HepG2 (cell line): ENCODE data around the gene MBD4. TPM values are rescaled to one million over a fixed set of nuclear protein-coding genes. Genes with fewer than 3 reads are reported as not detected.

Experiments used
- ATF6 ChIP-seq: sonication (generic); formaldehyde crosslinking; conservative IDR thresholded peaks from 2 replicates; pipeline ENCODE4 v1.4.0; 2020; ENCODE audit warnings: missing genetic modification reagents
- EHMT2 ChIP-seq: fragments of 200-600 bp; sonication (generic); IDR thresholded peaks from 2 replicates; pipeline ENCODE4 v1.7.0; 2017; ENCODE audit warnings: antibody characterized with exemption, low read depth, low read length, borderline replicate concordance
- HOMEZ ChIP-seq: IDR thresholded peaks from 2 replicates; pipeline ENCODE4 v1.6.1; 2016; ENCODE audit warnings: low read depth
- HOXA9 ChIP-seq: sonication (generic); formaldehyde crosslinking; IDR thresholded peaks from 2 replicates; pipeline ENCODE4 v1.8.1; 2022; ENCODE audit warnings: missing genetic modification reagents, mild to moderate bottlenecking, moderate library complexity, borderline replicate concordance
- RAD21 ChIP-seq: fragments of 450-650 bp; formaldehyde crosslinking; IDR thresholded peaks from 2 replicates; pipeline ENCODE4 v1.5.0; 2020; ENCODE audit warnings: mild to moderate bottlenecking
- RFX5 ChIP-seq: IDR thresholded peaks from 2 replicates; pipeline ENCODE4 v1.6.1; 2011; ENCODE audit warnings: low read depth, low read length, improper control_type of control experiment
- SNAPC4 ChIP-seq: sonication (generic); formaldehyde crosslinking; IDR thresholded peaks from 2 replicates; pipeline ENCODE4 v1.4.0; 2020; ENCODE audit warnings: mild to moderate bottlenecking, missing genetic modification reagents
- SRSF1 ChIP-seq: fragments of 200-400 bp; formaldehyde crosslinking; optimal IDR thresholded peaks from 2 replicates; pipeline ENCODE3; 2017; ENCODE audit warnings: mild to moderate bottlenecking, low read depth, low read length, moderate library complexity
- U2AF2 ChIP-seq: fragments of 200-400 bp; formaldehyde crosslinking; IDR thresholded peaks from 2 replicates; pipeline ENCODE4 v1.6.1; 2017; ENCODE audit warnings: low read depth, mild to moderate bottlenecking, low read length
- ZFP90 ChIP-seq: sonication (generic); formaldehyde crosslinking; IDR thresholded peaks from 2 replicates; pipeline ENCODE4 v1.8.0; 2022; ENCODE audit warnings: missing genetic modification reagents, mild to moderate bottlenecking, inconsistent platforms, borderline replicate concordance
- ZNF44 ChIP-seq: sonication (generic); formaldehyde crosslinking; IDR thresholded peaks from 2 replicates; pipeline ENCODE4 v1.5.1; 2020; ENCODE audit warnings: mild to moderate bottlenecking, missing genetic modification reagents
- ZNF564 ChIP-seq: sonication (generic); formaldehyde crosslinking; IDR thresholded peaks from 2 replicates; pipeline ENCODE4 v1.8.1; 2023; ENCODE audit warnings: mild to moderate bottlenecking, missing genetic modification reagents
- ZNF569 ChIP-seq: sonication (generic); formaldehyde crosslinking; IDR thresholded peaks from 2 replicates; pipeline ENCODE4 v1.5.0; 2020; ENCODE audit warnings: mild to moderate bottlenecking, missing genetic modification reagents, moderate library complexity, borderline replicate concordance
- ZNF609 ChIP-seq: sonication (generic); formaldehyde crosslinking; IDR thresholded peaks from 2 replicates; pipeline ENCODE4 v1.4.0; 2020; ENCODE audit warnings: mild to moderate bottlenecking, missing genetic modification reagents, borderline replicate concordance
- polyA plus RNA-seq, 8 experiments: library from polyadenylated mRNA; depleted of rRNA in 3 of 8; stranded (reverse) in 7 of 8; unstranded in 1 of 8; fragments of >200 nt; fragmentation: Illumina TruSeq in 4 of 8; extraction: Trizol in 4 of 8; gene quantifications; 2 replicates each; pipeline versions ENCODE4 v1.2.1 to v1.2.3, GENCODE V29; 2011 to 2016; ENCODE audit warnings: low read depth in 4 of 8, missing spikeins in 1 of 8, mixed read lengths in 1 of 8; ENCODE audit not compliant: insufficient read depth in 1 of 8
- total RNA-seq, 5 experiments: library from RNA; depleted of rRNA; stranded (reverse); fragments of >200 nt; fragmentation: Illumina TruSeq; extraction: Trizol; gene quantifications; 2 replicates each; pipeline ENCODE4 v1.2.3, GENCODE V29; 2016; ENCODE audit warnings: low read depth in 1 of 5

MBD4 gene
- total and polyA plus RNA-seq, 2 of the 13 experiments (the other 11 are each of a cell fraction or from before 2014, with no cell fraction given), result 14.9 to 25.3 TPM

- TF ChIP-seq SRSF1, result peak; percentile 68
- TF ChIP-seq ZNF44 (CRISPR knock-in tag), result peak; percentile 69; the same call in 1 of the 2 replicates
- peak; percentile 61; the same call in 1 of the 2 replicates for TF ChIP-seq RFX5
- no peak for TF ChIP-seq ZNF564 (CRISPR knock-in tag)
- TF ChIP-seq ZFP90 (CRISPR knock-in tag), result no peak; the same call in 1 of the 2 replicates
- TF ChIP-seq EHMT2, result no peak
- peak; percentile 87 for TF ChIP-seq SNAPC4
- peak; percentile 91; the same call in 1 of the 2 replicates for TF ChIP-seq U2AF2
- TF ChIP-seq HOMEZ, result peak; percentile 11; the same call in 1 of the 2 replicates
- TF ChIP-seq RAD21, result 0 out of 2 replicates have a peak, but pooled peaks have one; percentile 34
- TF ChIP-seq ATF6 (CRISPR knock-in tag), result no peak
- TF ChIP-seq ZNF569, result peak; percentile 91; the same call in 1 of the 2 replicates
- peak; percentile 45; the same call in 1 of the 2 replicates for TF ChIP-seq ZNF609
- peak; percentile 58; the same call in 1 of the 2 replicates for TF ChIP-seq HOXA9
Measured at GRCh38 chr3:129439817-129440617, at the start of gene MBD4, which contains the start of gene IFT122 (continued).
